ENCODE measurements around the gene SLC39A11. TPM values are rescaled to one million over a fixed set of nuclear protein-coding genes. Genes with fewer than 3 reads are reported as not detected.

The SLC39A11 gene
- total RNA-seq, 1 experiment from 2014 or later = 15.2 TPM

DNA sequence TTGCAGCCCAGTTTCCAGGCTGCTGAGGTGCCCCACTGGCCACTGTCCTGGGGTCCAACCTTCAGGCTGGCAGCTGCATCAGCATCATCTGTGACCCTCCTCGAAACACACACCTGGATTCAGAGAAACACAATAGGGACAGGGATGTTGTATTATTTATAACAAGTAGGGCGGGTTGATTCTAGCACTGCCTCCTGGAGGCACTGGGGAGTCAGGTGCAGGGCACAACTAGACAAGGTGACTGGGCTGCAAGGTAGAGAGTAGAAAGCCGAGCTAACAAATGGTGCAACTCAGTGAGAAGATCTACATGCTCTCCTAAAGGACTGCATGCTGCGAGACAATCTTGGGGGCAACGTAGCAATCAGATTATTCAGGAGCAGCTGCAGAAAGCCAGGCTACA is 317.3 kb downstream of the SLC39A11 start:
- no peak overlapping the region for H3K14ac ChIP-seq (ENCODE audit: insufficient read depth, low read length)
- H3K4me2 ChIP-seq (ENCODE audit: insufficient read depth, insufficient read length, low read length) = no peak overlapping the region
- H3K4ac ChIP-seq (ENCODE audit: low read depth, low read length) = no peak overlapping the region
- H3K4me1 ChIP-seq (ENCODE audit: insufficient read depth, low read length) = no peaks in the 10 kb centered on the region
- no peak overlapping the region for H2BK12ac ChIP-seq (ENCODE audit: insufficient read length, low read depth, low read length)
- H2BK120ac ChIP-seq (ENCODE audit: low read depth, low read length, poor library complexity, severe bottlenecking) = no peak overlapping the region
- H2BK15ac ChIP-seq (ENCODE audit: low read depth, low read length) = no peak overlapping the region
- H4K5ac ChIP-seq (ENCODE audit: insufficient read length, low read depth, low read length) = no peak overlapping the region
- H4K8ac ChIP-seq (replicated peaks; ENCODE audit: insufficient read length, low read depth, low read length) = no peak overlapping the region
- H3K4me3 Mint-ChIP-seq = no peak overlapping the region
- peaks cover 4% of the 10 kb centered on the region; the same call in 1 of the 2 replicates for H3K27me3 Mint-ChIP-seq (ENCODE audit: low read depth)
- H3K79me1 ChIP-seq (ENCODE audit: insufficient read depth, low read depth, low read length, poor library complexity, severe bottlenecking) = no peaks in the 10 kb centered on the region
- no peak overlapping the region for H3K9ac ChIP-seq (ENCODE audit: extremely low read depth, insufficient read length, low read length)
- H3K27me3 ChIP-seq (ENCODE audit: insufficient read depth, low read length) = no peaks in the 10 kb centered on the region
- H4K20me1 ChIP-seq (ENCODE audit: control insufficient read depth, insufficient read depth, insufficient read length) = no peaks in the 10 kb centered on the region
- no peak overlapping the region for H3K18ac ChIP-seq (ENCODE audit: insufficient read length, low read depth, low read length)
- peaks cover 0 to 4% of the 10 kb centered on the region in 2 experiments; a peak in 3 of 5 replicates for H3K9me3 Mint-ChIP-seq
- no peak overlapping the region for H2BK20ac ChIP-seq (ENCODE audit: low read depth, low read length, poor library complexity, severe bottlenecking)
- no peak overlapping the region for H3K27ac ChIP-seq (ENCODE audit: insufficient read length, low read depth, low read length)
- H3T11ph ChIP-seq (ENCODE audit: low read length) = no peak overlapping the region
- H2AK5ac ChIP-seq (ENCODE audit: insufficient read length, low read length) = no peak overlapping the region
- H4K91ac ChIP-seq (ENCODE audit: insufficient read length, low read depth, low read length) = no peak overlapping the region
- no peaks in the 10 kb centered on the region for H3K23me2 ChIP-seq (ENCODE audit: insufficient read length, low read depth, low read length, poor library complexity, severe bottlenecking)
- no peak overlapping the region for H3K27ac Mint-ChIP-seq
- DNase-seq = no peak
- H2BK5ac ChIP-seq (ENCODE audit: insufficient read length, low read length) = no peak overlapping the region
- TF ChIP-seq CTCF (conservative IDR thresholded peaks at IDR 0.05) = no peak
- H2AFZ ChIP-seq (ENCODE audit: low read length) = no peak overlapping the region
- peaks cover 10 to 13% of the 10 kb centered on the region in 2 experiments for H3K4me1 Mint-ChIP-seq
- H3K56ac ChIP-seq (ENCODE audit: insufficient read length, low read depth, low read length) = no peak overlapping the region
- H3K79me2 ChIP-seq (ENCODE audit: insufficient read depth, low read length) = no peaks in the 10 kb centered on the region
- WGBS (ENCODE audit: extremely low coverage, insufficient read length, low lambda C conversion rate) = no CpG with 5 or more reads among the region's 5 CpGs
- no peak overlapping the region for H3K23ac ChIP-seq (ENCODE audit: insufficient read length, low read depth, low read length)
- peaks cover 0 to 4% (median 2%) of the 10 kb centered on the region in 3 experiments; a peak in 4 of 7 replicates for H3K36me3 Mint-ChIP-seq (ENCODE audit: insufficient read depth in 1 of 3, low read depth in 3 of 3)
- H3K9me3 ChIP-seq (ENCODE audit: control insufficient read depth, low read depth, low read length) = no peaks in the 10 kb centered on the region
